Activated T-cell treated with anti-CD3 and anti-CD28 coated beads for 24 hours (primary cell): Measurements from ENCODE around the gene SLC38A11.
"Not testable (repeated sequence)": the region's sequence is repeated elsewhere in the genome, so short reads cannot be mapped to it uniquely, and the experiment has no call there.

Experiments used
- DNase-seq: peaks from one replicate; pipeline ENCODE4 v3.0.0-alpha.2; 2020; ENCODE audit warnings: low read depth

Gene SLC38A11

DNA sequence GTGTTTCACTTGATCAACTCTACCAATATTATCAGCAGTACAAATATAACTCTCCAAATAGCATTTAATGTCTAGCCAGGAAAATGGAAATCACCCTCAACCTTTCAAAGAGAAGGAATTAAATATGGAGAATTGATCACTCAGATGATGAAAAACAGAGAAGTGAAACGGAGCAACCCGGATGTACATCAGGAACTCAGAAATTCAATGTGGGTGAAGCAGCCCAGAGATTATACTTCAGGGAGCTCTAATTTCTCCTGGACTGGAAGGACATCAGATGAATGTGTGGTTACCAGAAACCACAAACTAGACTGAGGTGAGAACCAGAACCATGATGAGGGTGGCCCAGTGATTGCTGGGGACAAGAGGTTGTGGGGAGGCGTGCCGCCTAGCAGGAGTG, 78.2 kb downstream of the SLC38A11 start:
- no peak for DNase-seq

DNA sequence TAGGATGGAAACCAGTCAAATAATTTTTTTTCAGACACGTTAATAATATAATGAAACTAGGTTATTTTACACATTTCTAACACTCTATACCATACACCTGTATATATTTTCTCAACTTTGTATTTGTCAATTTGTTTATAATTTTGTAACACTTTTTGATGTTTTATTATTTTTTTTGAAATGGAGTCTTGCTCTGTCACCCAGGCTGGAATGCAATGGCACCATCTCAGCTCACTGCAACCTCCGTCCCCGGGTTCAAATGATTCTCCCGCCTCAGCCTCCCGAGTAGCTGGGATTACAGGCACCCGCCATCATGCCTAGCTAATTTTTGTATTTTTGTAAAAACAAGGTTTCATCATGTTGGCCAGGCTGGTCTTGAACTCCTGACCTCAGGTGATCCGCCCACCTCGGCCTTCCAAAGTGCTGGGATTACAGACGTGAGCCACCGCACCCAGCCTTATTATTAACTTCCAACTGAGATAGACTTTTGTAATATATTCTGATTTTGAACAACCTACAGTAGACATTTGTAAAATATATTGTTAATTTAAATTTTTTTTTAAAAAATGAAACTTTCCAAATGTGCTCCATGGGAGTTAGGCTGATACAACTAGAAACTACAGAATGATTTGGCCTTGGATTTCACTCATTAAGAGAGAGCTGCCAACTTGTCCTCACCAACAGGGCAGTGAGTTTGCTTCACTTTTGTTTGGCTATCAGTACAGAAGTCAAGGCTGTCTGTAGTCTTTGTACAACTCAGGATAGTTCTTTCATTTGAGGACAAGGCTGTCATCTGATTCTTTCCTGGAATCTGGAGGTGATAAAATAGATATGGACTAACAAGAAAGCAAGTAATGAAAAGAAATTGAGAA, 79.8 kb downstream of the SLC38A11 start:
- DNase-seq: no peak

DNA sequence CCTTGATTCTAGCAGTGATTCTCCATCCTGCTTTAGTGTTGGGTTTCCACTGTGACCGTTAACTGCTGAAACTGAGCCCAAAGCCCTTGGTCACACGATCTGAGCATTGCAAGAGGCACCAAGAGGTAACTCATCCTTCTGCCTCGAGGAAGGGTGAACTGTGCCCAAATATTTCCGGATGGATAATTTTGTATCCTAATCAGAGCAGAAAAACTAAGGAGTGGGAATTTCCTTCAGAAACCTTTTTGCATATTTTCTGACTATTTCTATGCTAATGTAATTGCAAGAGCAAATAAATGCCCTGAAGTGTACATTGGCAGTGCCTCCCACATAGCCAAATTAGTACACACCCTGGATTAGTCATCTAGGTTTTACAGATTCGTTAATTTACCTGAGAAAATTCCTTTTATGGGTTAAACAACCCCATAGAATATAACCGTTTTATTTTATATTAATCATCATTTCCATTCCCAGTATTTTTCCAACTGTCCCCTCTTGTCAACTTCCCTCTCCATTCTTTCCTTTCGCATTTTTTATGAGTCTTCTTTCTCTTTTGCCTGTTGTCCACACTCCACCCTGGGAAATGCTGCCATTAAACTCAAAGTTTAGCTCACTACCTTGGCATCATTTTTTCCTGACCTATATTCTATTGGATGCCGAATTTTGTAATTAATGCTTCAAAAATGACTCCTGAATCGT, 82.0 kb downstream of the SLC38A11 start:
- DNase-seq: no peak

DNA sequence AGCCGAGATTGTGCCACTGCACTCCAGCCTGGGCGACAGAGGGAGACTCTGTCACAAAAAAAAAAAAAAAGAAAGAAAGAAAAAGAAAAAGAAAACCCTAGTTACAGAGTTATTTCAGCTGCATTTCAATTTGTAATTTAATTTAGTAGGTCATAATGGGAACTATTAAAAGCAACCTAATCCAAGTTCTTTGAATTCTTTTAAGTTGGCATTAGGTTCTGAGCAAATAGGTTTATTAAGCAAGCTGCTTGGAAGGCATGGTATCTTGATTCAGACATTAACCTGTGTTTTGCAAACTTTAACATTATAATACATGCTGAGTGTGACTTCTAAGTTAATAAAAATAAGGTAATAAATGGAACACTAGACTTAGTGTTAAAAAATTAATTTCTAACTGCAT, 83.9 kb downstream of the SLC38A11 start:
- no peak for DNase-seq

DNA sequence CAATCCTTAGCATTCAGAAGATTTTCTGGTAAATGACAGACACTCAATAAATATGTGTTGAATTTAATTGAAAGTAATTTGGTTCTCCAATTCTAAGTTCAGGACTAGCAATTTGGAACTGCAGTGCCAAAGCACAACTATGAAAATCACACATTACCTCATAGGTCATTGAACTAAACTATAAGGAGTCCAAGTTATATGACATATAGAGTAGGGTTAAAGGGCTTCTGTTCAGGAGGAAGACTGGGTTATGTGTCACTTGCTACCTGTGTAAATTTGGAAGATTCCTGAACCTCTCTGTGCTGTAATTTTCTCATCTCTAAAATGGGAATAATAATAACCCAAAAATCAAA, 85.9 kb downstream of the SLC38A11 start:
- no peak for DNase-seq

DNA sequence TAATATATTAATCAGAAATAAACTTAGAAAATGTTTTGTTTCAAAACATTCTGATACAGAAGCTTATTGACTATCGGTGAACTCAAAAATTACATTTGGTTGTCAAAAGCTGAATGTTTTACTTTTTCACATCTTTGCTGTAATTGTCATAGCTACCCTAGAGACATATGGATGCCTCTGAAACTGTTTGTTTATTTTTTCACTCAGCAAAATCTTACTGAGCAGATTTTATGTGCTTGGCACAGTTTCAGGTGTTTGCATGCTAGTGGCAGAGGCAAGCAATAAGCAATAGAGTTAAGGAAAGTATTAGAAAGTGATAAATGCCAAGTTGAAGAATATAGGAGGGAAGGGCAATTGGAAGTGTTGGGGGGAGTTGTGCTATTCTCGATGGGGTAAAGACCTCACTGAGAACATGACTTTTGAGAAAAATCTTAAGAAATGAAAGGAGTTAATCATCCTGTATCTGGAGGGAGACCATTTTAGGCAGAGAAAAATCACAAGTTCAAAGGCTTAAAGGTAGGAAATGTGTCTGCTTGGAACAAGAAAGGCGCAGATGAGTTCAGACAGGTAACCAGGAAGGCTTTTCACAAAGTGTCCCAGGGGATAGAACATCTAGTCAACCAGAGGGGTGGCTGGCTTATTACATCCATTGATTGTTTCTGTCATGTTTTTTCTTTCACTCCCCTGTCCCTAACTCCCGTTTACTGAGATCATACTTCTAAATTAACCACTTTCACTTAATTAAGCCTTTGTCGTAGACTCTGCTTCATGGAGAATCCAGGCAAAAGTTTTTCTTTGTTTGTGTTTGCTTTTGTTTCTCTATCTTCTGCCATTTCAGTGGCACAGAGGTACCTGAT, 86.5 kb downstream of the SLC38A11 start:
- DNase-seq: no peak

DNA sequence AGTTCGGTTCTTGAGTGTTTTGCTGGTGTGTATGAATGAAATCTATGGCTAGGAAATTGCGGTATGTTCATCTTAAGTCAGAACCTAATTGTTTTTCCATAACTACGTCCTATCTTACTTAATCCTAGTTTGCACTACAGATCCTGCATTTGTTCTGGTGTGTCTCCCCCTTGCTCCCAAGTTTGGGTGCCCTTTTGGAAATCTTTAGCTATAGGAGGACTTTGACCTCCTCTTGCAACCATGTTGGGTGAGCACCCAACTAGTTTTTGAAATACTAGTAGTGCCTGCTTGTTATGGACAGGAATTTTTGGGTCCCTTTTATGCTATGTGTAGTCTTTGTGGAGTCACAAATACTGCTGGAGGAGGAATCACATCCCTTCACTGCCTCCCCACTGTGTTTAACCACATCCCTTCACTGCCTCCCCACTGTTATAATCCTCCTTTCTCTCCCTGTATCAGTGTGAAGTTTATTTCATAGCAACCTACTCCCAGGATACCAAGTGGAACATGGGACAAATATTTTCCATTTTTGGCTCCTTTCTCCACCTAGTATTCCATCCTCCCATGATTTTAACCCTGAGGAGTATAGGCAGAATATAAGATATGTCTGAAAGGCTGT, 87.4 kb downstream of the SLC38A11 start:
- DNase-seq: no peak

DNA sequence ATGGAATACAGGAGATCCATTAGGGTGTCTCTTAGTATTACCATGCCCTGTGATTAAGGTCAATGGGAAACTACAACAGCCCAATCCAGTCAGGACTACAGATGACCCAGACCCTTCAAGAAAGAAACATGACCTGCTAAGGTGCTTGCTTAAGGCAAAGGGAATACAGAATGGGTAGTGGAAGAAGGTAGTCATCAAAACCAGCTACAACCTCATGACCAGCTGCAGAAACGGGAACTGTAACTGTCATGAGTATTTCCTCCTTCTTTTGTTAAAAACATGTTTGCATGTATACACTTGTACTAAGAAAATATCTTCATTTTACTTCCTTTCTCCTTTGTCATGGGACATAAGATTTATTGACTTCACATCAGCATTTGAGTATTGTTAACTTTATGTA, 88.9 kb downstream of the SLC38A11 start:
- not testable (repeated sequence) for DNase-seq

DNA sequence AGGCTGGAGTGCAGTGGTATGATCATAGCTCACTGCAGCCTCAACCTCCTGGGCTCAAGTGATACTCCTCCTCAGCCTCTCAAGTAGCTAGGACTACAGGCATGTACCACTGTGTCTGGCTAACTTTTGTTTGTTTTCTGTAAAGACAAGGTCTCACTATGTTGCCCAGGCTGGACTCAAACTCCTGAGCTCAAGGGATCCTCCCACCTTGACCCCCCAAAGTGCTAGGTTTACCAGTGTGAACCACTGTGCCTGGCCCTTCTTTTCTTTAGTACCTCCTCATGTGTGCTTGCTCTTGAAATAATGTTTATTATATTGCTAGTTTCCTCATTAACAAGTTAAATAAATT, 94.7 kb downstream of the SLC38A11 start:
- no peak for DNase-seq

DNA sequence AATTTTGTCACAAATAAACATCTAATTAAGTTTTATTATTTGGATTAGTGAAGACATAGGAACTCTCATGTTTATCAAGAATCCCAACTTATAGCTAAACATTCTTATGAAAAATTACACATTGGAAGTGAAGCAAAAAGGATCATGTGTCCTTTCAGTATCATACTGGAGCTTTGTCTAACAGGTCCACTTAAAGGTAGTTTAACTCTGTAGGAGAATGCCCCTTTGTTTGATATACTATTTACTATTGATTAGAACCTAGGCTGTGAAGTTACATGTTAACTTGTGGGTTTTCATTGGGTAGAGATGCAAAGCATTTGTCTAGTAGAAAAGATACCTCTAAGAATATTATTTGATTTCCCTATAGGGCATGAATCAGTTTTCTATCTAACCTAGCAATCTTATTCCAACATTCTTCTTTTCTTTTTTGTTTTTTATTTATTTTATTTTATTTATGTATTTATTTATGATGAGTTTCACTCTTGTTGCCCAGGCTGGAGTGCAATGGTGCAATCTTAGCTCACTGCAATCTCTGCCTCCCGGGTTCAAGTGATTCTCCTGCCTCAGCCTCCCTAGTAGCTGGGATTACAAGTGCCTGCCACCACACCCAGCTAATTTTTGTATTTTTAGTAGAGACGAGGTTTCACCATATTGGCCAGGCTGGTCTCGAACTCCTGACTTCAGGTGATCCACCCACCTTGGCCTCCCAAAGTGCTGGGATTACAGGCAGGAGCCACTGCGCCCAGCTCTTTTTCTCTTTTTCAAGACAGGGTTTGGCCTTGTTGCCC, 95.2 kb downstream of the SLC38A11 start:
- DNase-seq: not testable (repeated sequence)

DNA sequence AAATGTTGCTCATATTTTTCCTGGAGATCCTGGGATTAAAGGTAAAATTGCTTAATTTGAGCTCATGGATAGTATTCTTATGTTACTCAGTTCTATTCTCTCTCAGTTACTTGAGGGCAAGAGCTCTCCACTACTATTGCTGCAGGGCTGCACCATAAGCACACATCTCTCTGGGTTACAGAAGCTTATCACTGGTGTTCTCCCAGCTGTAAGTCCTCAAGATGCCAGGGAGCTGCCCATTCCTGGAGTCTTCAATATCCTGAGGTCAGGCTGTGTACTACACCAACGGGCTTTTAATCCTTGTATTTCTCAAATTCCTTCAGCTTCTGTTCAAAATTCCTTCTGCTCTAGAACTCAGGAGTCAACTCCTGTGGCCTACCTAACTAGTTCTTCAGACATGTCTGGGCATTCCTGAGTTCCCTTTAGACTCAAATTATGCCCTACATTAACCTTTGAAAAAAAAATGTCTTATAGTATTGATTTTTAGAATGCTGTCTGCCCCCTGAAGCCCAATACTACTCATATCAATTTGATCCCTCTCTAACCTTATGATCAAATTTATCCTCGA, 96.0 kb downstream of the SLC38A11 start:
- no peak for DNase-seq

DNA sequence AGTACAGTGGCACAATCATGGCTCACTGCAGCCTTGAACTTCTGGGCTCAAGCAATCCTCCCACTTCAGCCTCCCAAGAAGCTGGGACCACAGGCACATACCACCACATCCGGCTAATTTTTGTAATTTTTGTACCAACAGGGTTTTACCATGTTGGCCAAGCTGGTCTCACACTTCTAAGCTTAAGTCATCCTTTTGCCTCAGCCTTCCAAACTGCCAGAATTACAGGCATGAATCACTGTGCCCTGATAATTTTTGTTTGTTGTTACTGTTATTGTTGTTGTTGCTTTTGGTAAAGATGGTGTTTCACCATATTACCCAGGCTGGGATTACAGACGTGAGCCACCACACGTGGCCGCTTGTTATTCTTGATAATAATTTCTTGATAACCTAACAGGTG, 103.2 kb downstream of the SLC38A11 start:
- no peak for DNase-seq

DNA sequence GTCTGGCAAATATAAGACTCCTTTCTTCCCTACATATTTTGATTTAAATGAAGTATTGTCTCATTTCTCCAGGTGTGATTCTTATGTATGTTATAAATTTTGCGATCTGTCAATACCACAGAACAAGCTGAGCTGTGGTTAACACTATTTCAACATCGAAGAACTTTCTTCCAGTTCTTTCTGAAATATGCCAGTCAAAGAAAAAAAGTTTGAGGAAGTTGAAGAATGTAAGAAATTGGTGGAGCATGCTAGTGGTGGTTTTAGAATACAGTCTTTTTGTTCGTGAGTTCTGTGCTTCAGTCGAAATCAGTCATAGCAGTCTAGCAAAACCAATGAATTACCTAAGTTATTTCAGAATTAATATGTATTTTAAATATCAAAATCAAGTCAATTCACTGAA, 105.1 kb downstream of the SLC38A11 start:
- DNase-seq: no peak

DNA sequence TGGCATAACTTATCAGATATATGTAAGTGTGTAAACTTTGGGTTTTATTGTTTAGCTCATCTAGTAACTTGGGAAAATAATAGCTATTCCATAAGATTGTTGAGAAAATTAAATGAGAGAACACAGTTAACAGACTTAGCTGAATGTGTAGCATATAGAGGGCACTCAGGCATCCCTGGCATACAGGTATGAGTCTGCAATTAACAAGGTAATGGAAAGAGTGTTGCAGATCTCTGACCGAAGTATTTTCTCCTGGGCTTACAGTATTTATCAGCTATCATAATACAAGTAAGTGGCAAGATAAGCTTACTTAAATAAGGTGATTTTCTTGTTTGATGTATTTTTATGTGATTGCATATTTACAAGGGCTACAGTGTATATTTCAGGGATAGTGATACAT, 105.8 kb downstream of the SLC38A11 start:
- DNase-seq: no peak

DNA sequence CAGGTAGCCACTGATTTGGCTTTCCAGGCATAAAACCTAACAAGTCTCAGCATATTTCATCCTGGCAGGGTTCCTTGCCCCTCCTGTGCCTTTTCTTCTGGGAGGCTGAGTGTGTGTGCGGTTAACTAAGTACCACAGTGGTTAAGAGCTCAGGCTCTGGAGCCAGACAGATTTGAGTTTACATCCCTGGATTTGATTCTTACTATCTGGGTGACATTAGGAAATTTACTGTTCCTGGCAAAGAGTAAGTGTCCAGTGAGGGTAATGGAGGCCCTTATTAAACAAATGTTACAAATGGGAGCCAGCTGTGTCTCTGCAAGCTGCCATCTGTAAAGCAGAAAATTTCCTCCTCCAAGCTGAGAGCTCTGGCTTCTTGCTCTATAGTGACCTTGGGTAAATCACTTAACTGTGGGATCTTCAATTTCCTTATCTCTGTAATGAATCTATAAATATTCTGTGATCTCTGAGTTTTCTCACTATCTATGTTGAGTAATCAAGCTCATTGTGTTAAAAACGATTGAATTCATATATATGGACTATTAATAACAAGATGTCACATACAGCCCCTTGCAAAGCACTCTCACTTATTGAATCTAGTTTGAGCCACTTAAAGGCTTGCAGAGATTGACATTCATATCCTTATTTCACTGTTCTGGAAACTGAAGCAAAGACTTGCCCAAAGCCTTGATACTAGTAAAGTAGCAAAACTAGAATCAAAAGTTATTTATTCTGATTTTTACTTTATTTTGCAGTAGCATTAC, 107.2 kb downstream of the SLC38A11 start:
- DNase-seq: no peak

DNA sequence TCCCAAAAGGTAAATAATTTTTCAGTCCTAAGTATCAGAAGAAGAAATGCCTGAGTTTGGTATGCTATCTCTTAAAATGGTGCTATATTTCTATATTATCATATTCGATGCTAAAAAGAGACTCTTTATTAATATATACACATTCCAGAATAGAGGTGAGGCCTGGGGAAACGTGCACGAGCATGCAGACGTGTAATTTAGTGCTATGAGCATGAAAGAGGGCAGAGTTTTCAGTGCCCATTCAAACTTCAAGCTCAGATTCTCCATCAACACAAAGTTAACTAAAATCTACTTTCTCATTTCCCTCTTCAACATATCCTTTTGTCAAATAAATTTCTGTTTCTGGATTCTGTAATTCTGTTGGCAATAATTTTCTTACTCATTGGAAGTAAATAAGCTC, 108.0 kb downstream of the SLC38A11 start:
- DNase-seq: no peak

DNA sequence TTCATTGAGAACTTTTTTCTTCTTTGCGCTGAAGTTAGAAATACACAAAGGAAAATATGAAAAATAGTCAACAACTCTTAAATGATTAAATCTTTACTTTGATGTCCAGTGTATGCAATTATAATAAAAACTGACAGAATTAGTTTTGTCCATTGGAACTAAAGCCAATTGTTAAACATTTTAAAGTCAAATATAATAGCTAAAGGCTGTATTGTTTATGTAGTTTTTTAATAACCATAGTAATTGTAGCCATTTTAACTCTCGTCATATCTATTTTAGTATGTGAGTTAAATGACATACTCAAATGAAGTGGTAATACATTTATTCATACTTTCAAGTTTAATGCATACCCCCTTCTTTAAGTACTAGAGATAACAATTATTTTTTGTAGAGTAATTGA, 109.0 kb downstream of the SLC38A11 start:
- DNase-seq: no peak
